Liver (tissue), 9 donors: ENCODE results near the gene IL1RAPL2. TPM values are rescaled to one million over a fixed set of nuclear protein-coding genes. Genes with fewer than 3 reads are reported as not detected.

Source experiments
- DNase-seq: peaks from one replicate; pipeline ENCODE4 v3.0.0-alpha.2; 2017; ENCODE audit warnings: low spot score
- H3K27ac ChIP-seq, 2 donors: one replicate each; pipeline ENCODE4 v1.7.0; 2013; ENCODE audit warnings: inconsistent platforms in 2 of 2, low read length in 2 of 2, control low read depth in 1 of 2, low read depth in 1 of 2, mild to moderate bottlenecking in 1 of 2
- H3K27me3 ChIP-seq, 4 donors: one replicate each; pipeline versions ENCODE4 v1.6.1 to v1.7.0; 2013; ENCODE audit warnings: low read length in 3 of 4, inconsistent platforms in 1 of 4, mild to moderate bottlenecking in 1 of 4, moderate library complexity in 1 of 4; ENCODE audit not compliant: control insufficient read depth in 4 of 4, insufficient read depth in 4 of 4
- H3K36me3 ChIP-seq, 4 donors: one replicate each; pipeline versions ENCODE4 v1.6.1 to v1.7.0; 2013; ENCODE audit warnings: low read length in 3 of 4, mild to moderate bottlenecking in 3 of 4, low read depth in 1 of 4, moderate library complexity in 1 of 4; ENCODE audit not compliant: control insufficient read depth in 4 of 4, insufficient read depth in 3 of 4
- H3K4me1 ChIP-seq, 4 donors: one replicate each; pipeline versions ENCODE4 v1.6.1 to v1.7.0; 2013; ENCODE audit warnings: low read length in 3 of 4, mild to moderate bottlenecking in 3 of 4, moderate library complexity in 1 of 4; ENCODE audit not compliant: control insufficient read depth in 4 of 4, insufficient read depth in 4 of 4
- H3K4me3 ChIP-seq, 3 donors: one replicate each; pipeline versions ENCODE4 v1.6.1 to v1.7.0; 2013; ENCODE audit warnings: low read length in 3 of 3, control low read depth in 1 of 3, low read depth in 1 of 3, mild to moderate bottlenecking in 1 of 3
- H3K9ac ChIP-seq, 2 donors: one replicate each; pipeline ENCODE4 v1.7.0; 2013; ENCODE audit warnings: low read length in 2 of 2, mild to moderate bottlenecking in 2 of 2, moderate library complexity in 2 of 2, control low read depth in 1 of 2, low read depth in 1 of 2
- H3K9me3 ChIP-seq, 4 donors: one replicate each; pipeline versions ENCODE4 v1.6.1 to v1.7.0; 2013; ENCODE audit warnings: low read length in 3 of 4; ENCODE audit not compliant: control insufficient read depth in 4 of 4
- EGR1 ChIP-seq, 2 donors: IDR thresholded peaks; 2 replicates each; pipeline ENCODE4 v1.6.1; 2016 to 2018; ENCODE audit warnings: antibody characterized with exemption in 2 of 2, low read depth in 2 of 2
- FOXA1 ChIP-seq: IDR thresholded peaks from 2 replicates; pipeline ENCODE4 v1.6.1; 2016; ENCODE audit warnings: antibody characterized with exemption
- FOXA2 ChIP-seq: IDR thresholded peaks from 2 replicates; pipeline ENCODE4 v1.6.1; 2016; ENCODE audit warnings: antibody characterized with exemption
- GABPA ChIP-seq, 2 donors: IDR thresholded peaks in 1 of 2; conservative IDR thresholded peaks in 1 of 2; 2 replicates each; pipeline ENCODE4 v1.6.1; 2016; ENCODE audit warnings: antibody characterized with exemption in 2 of 2, mild to moderate bottlenecking in 1 of 2, moderate library complexity in 1 of 2
- HNF4A ChIP-seq, 2 donors: conservative IDR thresholded peaks; 2 replicates each; pipeline ENCODE4 v1.6.1; 2016; ENCODE audit warnings: antibody characterized with exemption in 2 of 2, mild to moderate bottlenecking in 2 of 2
- HNF4G ChIP-seq: IDR thresholded peaks from 2 replicates; pipeline ENCODE4 v1.6.1; 2016; ENCODE audit warnings: antibody characterized with exemption
- JUND ChIP-seq, 2 donors: IDR thresholded peaks; 2 replicates each; pipeline ENCODE4 v1.6.1; 2016; ENCODE audit warnings: antibody characterized with exemption in 2 of 2
- NR2F2 ChIP-seq: IDR thresholded peaks from 2 replicates; pipeline ENCODE4 v1.6.1; 2016; ENCODE audit warnings: antibody characterized with exemption
- RAD21 ChIP-seq, 2 donors: IDR thresholded peaks; 2 replicates each; pipeline ENCODE4 v1.6.1; 2016; ENCODE audit warnings: antibody characterized with exemption in 2 of 2, mild to moderate bottlenecking in 2 of 2
- REST ChIP-seq: IDR thresholded peaks from 2 replicates; pipeline ENCODE4 v1.6.1; 2016; ENCODE audit warnings: antibody characterized with exemption, mild to moderate bottlenecking
- RXRA ChIP-seq, 2 donors: IDR thresholded peaks; 2 replicates each; pipeline ENCODE4 v1.6.1; 2017 to 2018; ENCODE audit warnings: antibody characterized with exemption in 2 of 2, mild to moderate bottlenecking in 1 of 2
- SP1 ChIP-seq: IDR thresholded peaks from 2 replicates; pipeline ENCODE4 v1.6.1; 2018; ENCODE audit warnings: antibody characterized with exemption, mild to moderate bottlenecking
- TAF1 ChIP-seq: conservative IDR thresholded peaks from 2 replicates; pipeline ENCODE4 v1.6.1; 2016; ENCODE audit warnings: antibody characterized with exemption, mild to moderate bottlenecking
- YY1 ChIP-seq: IDR thresholded peaks from 2 replicates; pipeline ENCODE4 v1.6.1; 2016; ENCODE audit warnings: antibody characterized with exemption, mild to moderate bottlenecking
- ZBTB33 ChIP-seq: IDR thresholded peaks from 2 replicates; pipeline ENCODE4 v1.6.1; 2016; ENCODE audit warnings: antibody characterized with exemption
- WGBS: extraction: QIAGEN DNeasy Blood & Tissue Kit; methylation state at CpG from one replicate; pipeline ENCODE4 v1.1.7; 2013; 5-methylcytosine and 5-hydroxymethylcytosine counted together
- polyA plus RNA-seq, 2 donors: library from polyadenylated mRNA; stranded (reverse) in 1 of 2; unstranded in 1 of 2; fragments of 200-250 nt in 1 of 2; fragments of >200 nt in 1 of 2; fragmentation: Nextera tagmentation in 1 of 2; extraction: Ambion mirVana in 1 of 2; gene quantifications; one replicate each; pipeline versions ENCODE4 v1.2.1 to v1.2.3, GENCODE V29; 2013 to 2015
- total RNA-seq, 2 donors: library from RNA; depleted of rRNA; stranded (reverse); fragments of >200 nt; gene quantifications; one replicate each; pipeline ENCODE4 v1.2.3, GENCODE V29; 2014
- TF ChIP-seq, protein P1 (sequence below): IDR thresholded peaks from 2 replicates; pipeline ENCODE4 v1.6.1; 2016; ENCODE audit warnings: antibody characterized with exemption
- TF ChIP-seq, protein P2 (sequence below): IDR thresholded peaks from 2 replicates; pipeline ENCODE4 v1.6.1; 2016; ENCODE audit warnings: antibody characterized with exemption
- TF ChIP-seq, protein P3 (sequence below): fragments of 150-350 bp; IDR thresholded peaks from 2 replicates; pipeline ENCODE4 v1.5.1; 2017; ENCODE audit warnings: improper control_type of control experiment, low read depth, low read length; ENCODE audit not compliant: missing input control
- donor health status: healthy.
- donor health status: healthy.
- donor health status: healthy.
- donor health status: healthy.
- donor health status: healthy.

The IL1RAPL2 gene
- total and polyA plus RNA-seq, 4 donors = 0.20 to 1.6 (median 0.91) TPM

DNA sequence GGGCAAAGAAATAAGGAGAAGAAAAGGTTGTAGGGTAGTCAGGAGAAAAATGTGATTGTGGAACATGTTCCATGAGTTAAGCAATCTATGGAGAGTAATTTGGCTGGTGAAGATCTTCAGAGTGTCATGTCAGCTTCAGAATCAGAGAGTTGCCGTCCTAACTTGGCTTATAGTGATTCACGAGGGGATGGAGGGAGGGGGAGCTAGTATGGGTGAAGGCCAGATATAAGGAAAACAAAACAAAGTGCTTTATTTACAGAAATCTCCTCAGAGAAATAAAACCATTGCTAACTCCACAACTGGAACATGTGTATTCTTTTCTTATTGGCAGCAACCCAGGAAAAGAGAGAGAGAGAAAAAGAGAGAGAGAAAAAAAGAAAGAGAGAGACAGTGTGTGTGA is 999.9 kb downstream of the IL1RAPL2 start:
- Histone ChIP-seq H3K27ac (no peak overlapping the region), H3K4me1 (no peaks in the 10 kb centered on the region)
- WGBS = 90% methylated on average over 2 of the region's 2 CpGs

More for the DNA sequence above, 999.9 kb downstream of the IL1RAPL2 start:
- H3K27me3 ChIP-seq = no peaks in the 10 kb centered on the region
- DNase-seq = no peak
- H3K36me3 ChIP-seq = no peaks in the 10 kb centered on the region
- no peak overlapping the region for H3K9ac ChIP-seq
- no peaks in the 10 kb centered on the region for H3K9me3 ChIP-seq
- H3K4me3 ChIP-seq = no peak overlapping the region
- TF ChIP-seq RXRA (IDR thresholded peaks at IDR 0.05) (no peak), NR2F2 (no peak), HNF4A (conservative IDR thresholded peaks at IDR 0.05) (no peak), SP1 (no peak), FOXA2 (no peak), ZBTB33 (no peak), EGR1 (IDR thresholded peaks at IDR 0.05; ENCODE audit: low read depth in 2 of 2) (no peak), REST (no peak), FOXA1 (no peak), RAD21 (IDR thresholded peaks at IDR 0.05) (no peak), GABPA (IDR thresholded peaks at IDR 0.05 in 1 of 2, conservative IDR thresholded peaks at IDR 0.05 in 1 of 2) (no peak), JUND (IDR thresholded peaks at IDR 0.05) (no peak), YY1 (no peak), HNF4G (no peak), TAF1 (no peak)
- TF ChIP-seq, protein P1, sequence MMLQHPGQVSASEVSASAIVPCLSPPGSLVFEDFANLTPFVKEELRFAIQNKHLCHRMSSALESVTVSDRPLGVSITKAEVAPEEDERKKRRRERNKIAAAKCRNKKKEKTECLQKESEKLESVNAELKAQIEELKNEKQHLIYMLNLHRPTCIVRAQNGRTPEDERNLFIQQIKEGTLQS = no peak
- TF ChIP-seq, protein P2, sequence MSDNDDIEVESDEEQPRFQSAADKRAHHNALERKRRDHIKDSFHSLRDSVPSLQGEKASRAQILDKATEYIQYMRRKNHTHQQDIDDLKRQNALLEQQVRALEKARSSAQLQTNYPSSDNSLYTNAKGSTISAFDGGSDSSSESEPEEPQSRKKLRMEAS = no peak
- TF ChIP-seq, protein P3, sequence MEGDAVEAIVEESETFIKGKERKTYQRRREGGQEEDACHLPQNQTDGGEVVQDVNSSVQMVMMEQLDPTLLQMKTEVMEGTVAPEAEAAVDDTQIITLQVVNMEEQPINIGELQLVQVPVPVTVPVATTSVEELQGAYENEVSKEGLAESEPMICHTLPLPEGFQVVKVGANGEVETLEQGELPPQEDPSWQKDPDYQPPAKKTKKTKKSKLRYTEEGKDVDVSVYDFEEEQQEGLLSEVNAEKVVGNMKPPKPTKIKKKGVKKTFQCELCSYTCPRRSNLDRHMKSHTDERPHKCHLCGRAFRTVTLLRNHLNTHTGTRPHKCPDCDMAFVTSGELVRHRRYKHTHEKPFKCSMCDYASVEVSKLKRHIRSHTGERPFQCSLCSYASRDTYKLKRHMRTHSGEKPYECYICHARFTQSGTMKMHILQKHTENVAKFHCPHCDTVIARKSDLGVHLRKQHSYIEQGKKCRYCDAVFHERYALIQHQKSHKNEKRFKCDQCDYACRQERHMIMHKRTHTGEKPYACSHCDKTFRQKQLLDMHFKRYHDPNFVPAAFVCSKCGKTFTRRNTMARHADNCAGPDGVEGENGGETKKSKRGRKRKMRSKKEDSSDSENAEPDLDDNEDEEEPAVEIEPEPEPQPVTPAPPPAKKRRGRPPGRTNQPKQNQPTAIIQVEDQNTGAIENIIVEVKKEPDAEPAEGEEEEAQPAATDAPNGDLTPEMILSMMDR = no peak
